CD8-positive, alpha-beta memory T cell (primary cell): Measurements from ENCODE around the gene ADAMTS15. TPM values are rescaled to one million over a fixed set of nuclear protein-coding genes. Genes with fewer than 3 reads are reported as not detected.

Source experiments
- CTCF ChIA-PET: fragments of 350-600 bp; sonication (Branson Sonifier 250); formaldehyde crosslinking; loops from one replicate; lab custom pipeline; 2021; ENCODE audit warnings: antibody characterized with exemption; lab: Charles Lee
- POLR2A ChIA-PET: fragments of 350-600 bp; sonication (Branson Sonifier 250); formaldehyde crosslinking; loops from one replicate; lab custom pipeline; 2021; ENCODE audit warnings: antibody characterized with exemption; lab: Charles Lee
- DNase-seq, 5 donors: peaks; one replicate each; pipeline versions ENCODE4 v3.0.0 to v3.0.0-alpha.2; 2020 to 2022; ENCODE audit warnings: mixed read lengths in 1 of 5
- H3K27ac ChIP-seq: one replicate; pipeline ENCODE4 v1.7.0; 2013; ENCODE audit warnings: low read depth, mild to moderate bottlenecking, low read length, moderate library complexity
- H3K27me3 ChIP-seq: 2 replicates; pipeline ENCODE4 v1.7.0; 2013; ENCODE audit warnings: low read length, mild to moderate bottlenecking; ENCODE audit not compliant: insufficient read depth, poor library complexity, severe bottlenecking
- H3K36me3 ChIP-seq: 2 replicates; pipeline ENCODE4 v1.7.0; 2013; ENCODE audit warnings: mild to moderate bottlenecking, low read length, moderate library complexity; ENCODE audit not compliant: insufficient read depth
- H3K4me1 ChIP-seq: 2 replicates; pipeline ENCODE4 v1.7.0; 2013; ENCODE audit warnings: mild to moderate bottlenecking, low read length, moderate library complexity; ENCODE audit not compliant: insufficient read depth
- H3K4me3 ChIP-seq: 2 replicates; pipeline ENCODE4 v1.7.0; 2013; ENCODE audit warnings: mild to moderate bottlenecking, low read length
- H3K9me3 ChIP-seq: 2 replicates; pipeline ENCODE4 v1.7.0; 2013; ENCODE audit warnings: mild to moderate bottlenecking, low read length
- H3K27ac Mint-ChIP-seq, 8 donors: one replicate each; pipeline ENCODE4 v1.8.0; 2020 to 2021; ENCODE audit warnings: mixed read lengths in 8 of 8, mild to moderate bottlenecking in 6 of 8, inconsistent platforms in 3 of 8, moderate library complexity in 3 of 8
- H3K27me3 Mint-ChIP-seq, 2 donors: one replicate each; pipeline ENCODE4 v1.8.0; 2020 to 2021; ENCODE audit warnings: mixed read lengths in 2 of 2, mild to moderate bottlenecking in 1 of 2, moderate library complexity in 1 of 2
- H3K36me3 Mint-ChIP-seq, 3 donors: one replicate each; pipeline ENCODE4 v1.8.0; 2020 to 2021; ENCODE audit warnings: mixed read lengths in 3 of 3, inconsistent platforms in 1 of 3, mild to moderate bottlenecking in 1 of 3
- H3K4me1 Mint-ChIP-seq, 3 donors: one replicate each; pipeline ENCODE4 v1.8.0; 2020 to 2021; ENCODE audit warnings: mixed read lengths in 3 of 3, inconsistent platforms in 1 of 3, mild to moderate bottlenecking in 1 of 3
- H3K4me3 Mint-ChIP-seq, 7 donors: one replicate each; pipeline ENCODE4 v1.8.0; 2020 to 2021; ENCODE audit warnings: mixed read lengths in 7 of 7, mild to moderate bottlenecking in 6 of 7, moderate library complexity in 4 of 7, inconsistent platforms in 2 of 7
- H3K9me3 Mint-ChIP-seq, 5 donors: one replicate each; pipeline ENCODE4 v1.8.0; 2020 to 2022; ENCODE audit warnings: mixed read lengths in 5 of 5, mild to moderate bottlenecking in 3 of 5, moderate library complexity in 2 of 5, inconsistent platforms in 1 of 5
- polyA plus RNA-seq: library from polyadenylated mRNA; unstranded; fragments of 300-500 nt; fragmentation: Illumina TruSeq; gene quantifications from one replicate; pipeline ENCODE4 v1.2.3, GENCODE V29; 2021
- total RNA-seq, 2 experiments: library from RNA; stranded (reverse); gene quantifications; one replicate each; pipeline ENCODE4 v1.2.3, GENCODE V29; 2021

ADAMTS15 gene
- total and polyA plus RNA-seq, 3 experiments from 2014 or later, result not detected

- Mint-ChIP-seq H3K27ac (no peak overlapping the region), H3K9me3 (no peaks in the 10 kb centered on the region), H3K4me3 (no peak overlapping the region), H3K4me1 (peaks cover 8 to 9% (median 9%) of the 10 kb centered on the region in 3 donors), H3K36me3 (peaks cover 0 to 3% (median 0%) of the 10 kb centered on the region in 3 donors), H3K27me3 (peaks cover 17 to 19% of the 10 kb centered on the region in 2 donors)
- H3K27ac ChIP-seq, result no peak overlapping the region
- no peaks in the 10 kb centered on the region for H3K36me3 ChIP-seq
- POLR2A ChIA-PET, result no interaction called here
- no peaks in the 10 kb centered on the region for H3K4me1 ChIP-seq
- no peak for DNase-seq
- no peaks in the 10 kb centered on the region for H3K27me3 ChIP-seq
- no peak overlapping the region for H3K4me3 ChIP-seq
- no peaks in the 10 kb centered on the region for H3K9me3 ChIP-seq
- CTCF ChIA-PET, result no interaction called here
These were observed 43.0 kb upstream of the ADAMTS15 start for GRCh38 chr11:130405428-130405827.

GRCh38 chr11:130407978-130408377 is 40.5 kb upstream of the ADAMTS15 start:
- DNase-seq, result no peak
- ChIA-PET CTCF (no interaction called here), POLR2A (no interaction called here)
- Mint-ChIP-seq H3K27ac (no peak overlapping the region), H3K36me3 (peaks cover 0 to 3% (median 0%) of the 10 kb centered on the region in 3 donors), H3K4me3 (no peak overlapping the region), H3K4me1 (no peaks in the 10 kb centered on the region), H3K27me3 (peaks cover 14 to 20% of the 10 kb centered on the region in 2 donors), H3K9me3 (no peaks in the 10 kb centered on the region)
- H3K4me1 ChIP-seq, result no peaks in the 10 kb centered on the region
- no peak overlapping the region for H3K4me3 ChIP-seq
- no peaks in the 10 kb centered on the region for H3K9me3 ChIP-seq
- no peaks in the 10 kb centered on the region for H3K27me3 ChIP-seq
- no peak overlapping the region for H3K27ac ChIP-seq
- no peaks in the 10 kb centered on the region for H3K36me3 ChIP-seq

GRCh38 chr11:130408401-130408890 is 40.0 kb upstream of the ADAMTS15 start:
- H3K36me3 ChIP-seq, result no peaks in the 10 kb centered on the region
- ChIA-PET CTCF (no interaction called here), POLR2A (no interaction called here)
- H3K9me3 ChIP-seq, result no peaks in the 10 kb centered on the region
- H3K27ac Mint-ChIP-seq, result no peak overlapping the region
- no peaks in the 10 kb centered on the region for H3K4me1 Mint-ChIP-seq
- no peaks in the 10 kb centered on the region for H3K27me3 ChIP-seq
- no peak for DNase-seq
- H3K4me3 Mint-ChIP-seq, result no peak overlapping the region
- peaks cover 0 to 3% (median 0%) of the 10 kb centered on the region in 3 donors for H3K36me3 Mint-ChIP-seq
- H3K9me3 Mint-ChIP-seq, result no peaks in the 10 kb centered on the region
- no peak overlapping the region for H3K27ac ChIP-seq
- H3K27me3 Mint-ChIP-seq, result peaks cover 13 to 20% of the 10 kb centered on the region in 2 donors
- no peak overlapping the region for H3K4me3 ChIP-seq
- no peaks in the 10 kb centered on the region for H3K4me1 ChIP-seq

GRCh38 chr11:130408901-130409300 is 39.5 kb upstream of the ADAMTS15 start:
- CTCF ChIA-PET, result no interaction called here
- Histone ChIP-seq H3K36me3 (no peaks in the 10 kb centered on the region), H3K27me3 (no peaks in the 10 kb centered on the region), H3K9me3 (no peaks in the 10 kb centered on the region), H3K4me1 (no peaks in the 10 kb centered on the region), H3K4me3 (no peak overlapping the region), H3K27ac (no peak overlapping the region)
- Mint-ChIP-seq H3K4me3 (no peak overlapping the region), H3K27ac (peak overlapping the region in 1 of 8 donors; percentile 48), H3K36me3 (peaks cover 0 to 3% (median 0%) of the 10 kb centered on the region in 3 donors), H3K9me3 (no peaks in the 10 kb centered on the region), H3K27me3 (peaks cover 13 to 20% of the 10 kb centered on the region in 2 donors), H3K4me1 (no peaks in the 10 kb centered on the region)
- no peak for DNase-seq
- POLR2A ChIA-PET, result no interaction called here

DNA sequence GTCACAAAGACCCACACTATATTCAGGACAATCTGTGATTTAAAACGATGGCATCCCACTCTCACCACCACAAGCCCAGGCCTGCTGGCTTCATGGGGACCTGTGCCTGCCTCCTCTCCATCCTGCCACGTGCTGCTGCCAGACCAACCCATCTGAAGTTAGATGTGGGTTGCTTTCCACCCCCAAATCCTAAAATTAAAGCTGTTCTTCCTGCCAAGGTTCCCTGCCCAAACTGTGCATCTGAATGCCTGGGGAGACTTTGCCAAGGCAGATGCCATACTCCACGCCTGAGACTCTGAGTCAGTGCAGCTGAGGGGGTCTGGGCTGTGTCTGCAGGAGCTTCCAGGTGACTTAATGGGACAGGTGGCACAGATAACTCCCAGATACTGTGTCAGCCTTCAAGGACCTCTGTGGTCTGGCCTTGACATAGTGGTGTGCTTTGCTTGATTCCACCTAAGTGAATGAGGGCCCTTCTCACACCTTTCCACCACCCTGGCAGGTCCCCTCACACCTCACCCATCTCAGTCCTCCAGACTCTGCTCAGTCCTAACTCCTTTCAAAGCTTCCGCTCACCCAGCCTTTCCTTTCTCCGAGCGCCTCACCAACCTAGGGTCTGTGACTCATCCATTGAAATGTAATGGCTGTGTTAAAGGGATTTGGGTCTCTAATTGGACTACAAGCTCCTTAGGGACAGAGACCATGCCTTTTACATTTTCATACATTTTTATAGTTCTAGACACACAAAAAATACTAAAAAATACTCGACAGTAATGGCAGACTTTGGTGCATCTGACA is 38.7 kb upstream of the ADAMTS15 start:
- Histone ChIP-seq H3K36me3 (no peaks in the 10 kb centered on the region), H3K4me1 (no peaks in the 10 kb centered on the region), H3K27ac (no peak overlapping the region), H3K9me3 (no peaks in the 10 kb centered on the region), H3K27me3 (no peaks in the 10 kb centered on the region), H3K4me3 (no peak overlapping the region)
- no peaks in the 10 kb centered on the region for H3K9me3 Mint-ChIP-seq
- ChIA-PET POLR2A (no interaction called here), CTCF (no interaction called here)
- no peak overlapping the region for H3K4me3 Mint-ChIP-seq
- peaks cover 0 to 3% (median 0%) of the 10 kb centered on the region in 3 donors for H3K36me3 Mint-ChIP-seq
- peaks cover 14 to 22% of the 10 kb centered on the region in 2 donors for H3K27me3 Mint-ChIP-seq
- H3K4me1 Mint-ChIP-seq, result no peaks in the 10 kb centered on the region
- DNase-seq, result no peak
- no peak overlapping the region for H3K27ac Mint-ChIP-seq

- Mint-ChIP-seq H3K27ac (no peak overlapping the region), H3K4me1 (no peaks in the 10 kb centered on the region), H3K36me3 (peaks cover 0 to 3% (median 0%) of the 10 kb centered on the region in 3 donors), H3K4me3 (no peak overlapping the region), H3K9me3 (no peaks in the 10 kb centered on the region), H3K27me3 (peaks cover 21 to 29% of the 10 kb centered on the region in 2 donors)
- no peaks in the 10 kb centered on the region for H3K27me3 ChIP-seq
- H3K4me1 ChIP-seq, result no peaks in the 10 kb centered on the region
- CTCF ChIA-PET, result no interaction called here
- no peaks in the 10 kb centered on the region for H3K36me3 ChIP-seq
- H3K27ac ChIP-seq, result no peak overlapping the region
- H3K4me3 ChIP-seq, result no peak overlapping the region
- DNase-seq, result no peak
- POLR2A ChIA-PET, result no interaction called here
- H3K9me3 ChIP-seq, result no peaks in the 10 kb centered on the region
These were observed 37.2 kb upstream of the ADAMTS15 start for GRCh38 chr11:130411223-130411622.

- Mint-ChIP-seq H3K4me3 (no peak overlapping the region), H3K9me3 (no peaks in the 10 kb centered on the region), H3K27ac (peak overlapping the region in 1 of 8 donors; percentile 20), H3K27me3 (peaks cover 18 to 37% of the 10 kb centered on the region in 2 donors), H3K4me1 (no peaks in the 10 kb centered on the region), H3K36me3 (no peaks in the 10 kb centered on the region)
- ChIA-PET POLR2A (no interaction called here), CTCF (no interaction called here)
- Histone ChIP-seq H3K4me1 (no peaks in the 10 kb centered on the region), H3K9me3 (no peaks in the 10 kb centered on the region), H3K27ac (no peak overlapping the region), H3K4me3 (no peak overlapping the region), H3K36me3 (no peaks in the 10 kb centered on the region), H3K27me3 (no peaks in the 10 kb centered on the region)
- no peak for DNase-seq
These were observed 34.9 kb upstream of the ADAMTS15 start for GRCh38 chr11:130413405-130414106.
